H9 (cell line): ENCODE measurements around the gene ANGPT4. TPM values are rescaled to one million over a fixed set of nuclear protein-coding genes. Genes with fewer than 3 reads are reported as not detected.

Experiments
- DNase-seq: peaks from one replicate; pipeline ENCODE4 v3.0.0-alpha.2; 2017
- H2AFZ ChIP-seq: one replicate; pipeline ENCODE4 v1.6.1; 2013; ENCODE audit warnings: mild to moderate bottlenecking, low read length, control low read depth, moderate library complexity
- H2AK5ac ChIP-seq: 2 replicates; pipeline ENCODE4 v1.6.1; 2013; ENCODE audit warnings: low read length, control low read depth, mixed read lengths; ENCODE audit not compliant: insufficient read length
- H2BK120ac ChIP-seq: one replicate; pipeline ENCODE4 v1.6.1; 2013; ENCODE audit warnings: low read depth, mild to moderate bottlenecking, low read length, control low read depth, inconsistent platforms; ENCODE audit not compliant: poor library complexity, severe bottlenecking
- H2BK12ac ChIP-seq: 2 replicates; pipeline ENCODE4 v1.6.1; 2013; ENCODE audit warnings: low read length, control low read depth, mixed read lengths, low read depth; ENCODE audit not compliant: insufficient read length
- H2BK15ac ChIP-seq: 2 replicates; pipeline ENCODE4 v1.6.1; 2013; ENCODE audit warnings: low read depth, low read length, control low read depth
- H2BK20ac ChIP-seq: one replicate; pipeline ENCODE4 v1.6.1; 2013; ENCODE audit warnings: low read depth, mild to moderate bottlenecking, low read length, control low read depth, inconsistent platforms; ENCODE audit not compliant: poor library complexity, severe bottlenecking
- H2BK5ac ChIP-seq: 2 replicates; pipeline ENCODE4 v1.6.1; 2013; ENCODE audit warnings: low read length, control low read depth, mixed read lengths; ENCODE audit not compliant: insufficient read length
- H3K14ac ChIP-seq: 2 replicates; pipeline ENCODE4 v1.6.1; 2013; ENCODE audit warnings: low read length, control low read depth; ENCODE audit not compliant: insufficient read depth
- H3K18ac ChIP-seq: 2 replicates; pipeline ENCODE4 v1.6.1; 2013; ENCODE audit warnings: low read depth, mild to moderate bottlenecking, mixed read lengths, low read length, control low read depth; ENCODE audit not compliant: insufficient read length
- H3K23ac ChIP-seq: 2 replicates; pipeline ENCODE4 v1.6.1; 2013; ENCODE audit warnings: low read length, control low read depth, mixed read lengths, low read depth; ENCODE audit not compliant: insufficient read length
- H3K23me2 ChIP-seq: 2 replicates; pipeline ENCODE4 v1.6.1; 2013; ENCODE audit warnings: low read depth, mild to moderate bottlenecking, mixed read lengths, low read length, control low read depth; ENCODE audit not compliant: insufficient read length, poor library complexity, severe bottlenecking
- H3K27ac ChIP-seq: 2 replicates; pipeline ENCODE4 v1.5.1; 2013; ENCODE audit warnings: low read length, control low read depth, mixed read lengths, low read depth; ENCODE audit not compliant: insufficient read length
- H3K27me3 ChIP-seq: 2 replicates; pipeline ENCODE4 v1.6.1; 2013; ENCODE audit warnings: low read length, control low read depth, inconsistent platforms; ENCODE audit not compliant: insufficient read depth
- H3K4ac ChIP-seq: 2 replicates; pipeline ENCODE4 v1.6.1; 2013; ENCODE audit warnings: low read depth, mild to moderate bottlenecking, control low read depth, inconsistent platforms, low read length, moderate library complexity
- H3K4me1 ChIP-seq: 2 replicates; pipeline ENCODE4 v1.6.1; 2013; ENCODE audit warnings: low read length, control low read depth, inconsistent platforms; ENCODE audit not compliant: insufficient read depth
- H3K4me2 ChIP-seq: 2 replicates; pipeline ENCODE4 v1.6.1; 2013; ENCODE audit warnings: low read length, control low read depth, mixed read lengths; ENCODE audit not compliant: insufficient read length, insufficient read depth
- H3K56ac ChIP-seq: 2 replicates; pipeline ENCODE4 v1.6.1; 2013; ENCODE audit warnings: low read depth, mild to moderate bottlenecking, mixed read lengths, low read length, control low read depth; ENCODE audit not compliant: insufficient read length
- H3K79me1 ChIP-seq: 2 replicates; pipeline ENCODE4 v1.6.1; 2013; ENCODE audit warnings: low read depth, mild to moderate bottlenecking, moderate library complexity, low read length, control low read depth, inconsistent platforms; ENCODE audit not compliant: insufficient read depth, poor library complexity, severe bottlenecking
- H3K79me2 ChIP-seq: 2 replicates; pipeline ENCODE4 v1.6.1; 2013; ENCODE audit warnings: low read length, control low read depth, inconsistent platforms; ENCODE audit not compliant: insufficient read depth
- H3K9ac ChIP-seq: 2 replicates; pipeline ENCODE4 v1.6.1; 2013; ENCODE audit warnings: low read length, control low read depth, mixed read lengths; ENCODE audit not compliant: insufficient read length; ENCODE audit errors: extremely low read depth
- H3K9me3 ChIP-seq: one replicate; pipeline ENCODE4 v1.6.1; 2013; ENCODE audit warnings: low read depth, low read length, inconsistent platforms; ENCODE audit not compliant: control insufficient read depth
- H3T11ph ChIP-seq: one replicate; pipeline ENCODE4 v1.6.1; 2013; ENCODE audit warnings: mild to moderate bottlenecking, low read length, control low read depth, inconsistent platforms
- H4K20me1 ChIP-seq: one replicate; pipeline ENCODE4 v1.6.1; 2013; ENCODE audit not compliant: control insufficient read depth, insufficient read length, insufficient read depth
- H4K5ac ChIP-seq: 2 replicates; pipeline ENCODE4 v1.6.1; 2013; ENCODE audit warnings: low read depth, mild to moderate bottlenecking, mixed read lengths, low read length, control low read depth; ENCODE audit not compliant: insufficient read length
- H4K8ac ChIP-seq: replicated peaks from 2 replicates; pipeline ENCODE4 v1.6.1; 2013; ENCODE audit warnings: low read length, control low read depth, mixed read lengths, low read depth; ENCODE audit not compliant: insufficient read length
- H4K91ac ChIP-seq: 2 replicates; pipeline ENCODE4 v1.6.1; 2013; ENCODE audit warnings: low read depth, mild to moderate bottlenecking, moderate library complexity, mixed read lengths, low read length, control low read depth; ENCODE audit not compliant: insufficient read length
- H3K27ac Mint-ChIP-seq, 3 experiments: 2 replicates in 2 of 3; 3 replicates in 1 of 3; pipeline ENCODE4 v1.8.0; 2020 to 2021; ENCODE audit warnings: mixed read lengths in 3 of 3, mild to moderate bottlenecking in 1 of 3, moderate library complexity in 1 of 3
- H3K27me3 Mint-ChIP-seq: 2 replicates; pipeline ENCODE4 v1.8.0; 2021; ENCODE audit warnings: low read depth, mild to moderate bottlenecking, moderate library complexity, mixed read lengths
- H3K36me3 Mint-ChIP-seq, 3 experiments: 2 replicates in 2 of 3; 3 replicates in 1 of 3; pipeline ENCODE4 v1.8.0; 2020 to 2021; ENCODE audit warnings: low read depth in 3 of 3, mixed read lengths in 3 of 3; ENCODE audit not compliant: insufficient read depth in 1 of 3
- H3K4me1 Mint-ChIP-seq, 2 experiments: 2 replicates each; pipeline ENCODE4 v1.8.0; 2020; ENCODE audit warnings: mixed read lengths in 2 of 2
- H3K4me3 Mint-ChIP-seq, 2 experiments: 2 replicates in 1 of 2; 3 replicates in 1 of 2; pipeline ENCODE4 v1.8.0; 2020 to 2021; ENCODE audit warnings: mild to moderate bottlenecking in 2 of 2, mixed read lengths in 2 of 2, moderate library complexity in 1 of 2
- H3K9me3 Mint-ChIP-seq, 2 experiments: 2 replicates in 1 of 2; 3 replicates in 1 of 2; pipeline ENCODE4 v1.8.0; 2020; ENCODE audit warnings: mild to moderate bottlenecking in 2 of 2, mixed read lengths in 2 of 2, moderate library complexity in 1 of 2
- CTCF ChIP-seq: fragments of 200-600 bp; sonication (generic); conservative IDR thresholded peaks from 3 replicates; pipeline ENCODE4 v1.8.0; 2021; ENCODE audit warnings: antibody characterized with exemption, mild to moderate bottlenecking
- WGBS: extraction: QIAGEN DNeasy Blood & Tissue Kit; methylation state at CpG from one replicate; pipeline ENCODE4 v1.1.7; 2013; ENCODE audit warnings: missing lambda C conversion rate, low lambda C conversion rate, mixed read lengths; ENCODE audit not compliant: insufficient read length; ENCODE audit errors: extremely low coverage; 5-methylcytosine and 5-hydroxymethylcytosine counted together
- total RNA-seq: library from RNA; stranded (reverse); gene quantifications from 2 replicates; pipeline ENCODE4 v1.2.1, GENCODE V29; 2021

ANGPT4 gene
- total RNA-seq, 1 experiment from 2014 or later = 0.11 TPM

GRCh38 chr20:822651-823573 is 93.2 kb downstream of the ANGPT4 start:
- Histone ChIP-seq H3K23me2 (no peaks in the 10 kb centered on the region), H2BK5ac (no peak overlapping the region), H3K23ac (no peak overlapping the region), H2BK120ac (no peak overlapping the region), H2AK5ac (no peak overlapping the region), H3K79me2 (no peaks in the 10 kb centered on the region), H3K27me3 (no peaks in the 10 kb centered on the region), H3T11ph (no peak overlapping the region), H2BK20ac (no peak overlapping the region), H2AFZ (no peak overlapping the region), H4K91ac (no peak overlapping the region), H2BK12ac (no peak overlapping the region), H3K9ac (no peak overlapping the region), H2BK15ac (no peak overlapping the region), H3K9me3 (no peaks in the 10 kb centered on the region), H3K14ac (no peak overlapping the region; the same call in 1 of the 2 replicates), H4K5ac (no peak overlapping the region), H4K8ac (no peak overlapping the region), H3K27ac (no peak overlapping the region), H3K4me2 (no peak overlapping the region), H3K4ac (no peak overlapping the region), H3K18ac (no peak overlapping the region), H4K20me1 (no peaks in the 10 kb centered on the region), H3K56ac (no peak overlapping the region), H3K79me1 (no peaks in the 10 kb centered on the region), H3K4me1 (no peaks in the 10 kb centered on the region)
- no CpG with 5 or more reads among the region's 12 CpGs for WGBS
- no peak for TF ChIP-seq CTCF
- Mint-ChIP-seq H3K4me3 (no peak overlapping the region), H3K27ac (peak overlapping the region in 1 of 3 experiments; percentile 67; a peak in 2 of 7 replicates), H3K27me3 (peaks cover 2% of the 10 kb centered on the region), H3K4me1 (peaks cover 9 to 19% of the 10 kb centered on the region in 2 experiments), H3K36me3 (0 out of 7 replicates have a peak, but pooled peaks cover 0 to 3% (median 0%) of the 10 kb centered on the region in 3 experiments), H3K9me3 (peaks cover 5 to 9% of the 10 kb centered on the region in 2 experiments; a peak in 4 of 5 replicates)
- no peak for DNase-seq
